T-helper 1 cell treated with Interleukin-12 subunit alpha and Interleukin-12 subunit beta and Interleukin-4 antibody, amounts not matched to agents 30 ng/mL and 1 ng/mL, for 36 hours (primary cell): Measurements from ENCODE around the gene ABHD15. TPM values are rescaled to one million over a fixed set of nuclear protein-coding genes. Genes with fewer than 3 reads are reported as not detected.

Source experiments
- intact Hi-C: fragments of 100-400 bp; cut with micrococcal nuclease; formaldehyde crosslinking; loops from one replicate; pipeline ENCODE4 v1.15.1; 2024
- total RNA-seq: library from RNA; stranded (reverse); gene quantifications from 2 replicates; pipeline ENCODE4 v1.2.3, GENCODE V29; 2022

ABHD15 gene
- total RNA-seq, 1 donor from 2014 or later, result 15.7 TPM

DNA sequence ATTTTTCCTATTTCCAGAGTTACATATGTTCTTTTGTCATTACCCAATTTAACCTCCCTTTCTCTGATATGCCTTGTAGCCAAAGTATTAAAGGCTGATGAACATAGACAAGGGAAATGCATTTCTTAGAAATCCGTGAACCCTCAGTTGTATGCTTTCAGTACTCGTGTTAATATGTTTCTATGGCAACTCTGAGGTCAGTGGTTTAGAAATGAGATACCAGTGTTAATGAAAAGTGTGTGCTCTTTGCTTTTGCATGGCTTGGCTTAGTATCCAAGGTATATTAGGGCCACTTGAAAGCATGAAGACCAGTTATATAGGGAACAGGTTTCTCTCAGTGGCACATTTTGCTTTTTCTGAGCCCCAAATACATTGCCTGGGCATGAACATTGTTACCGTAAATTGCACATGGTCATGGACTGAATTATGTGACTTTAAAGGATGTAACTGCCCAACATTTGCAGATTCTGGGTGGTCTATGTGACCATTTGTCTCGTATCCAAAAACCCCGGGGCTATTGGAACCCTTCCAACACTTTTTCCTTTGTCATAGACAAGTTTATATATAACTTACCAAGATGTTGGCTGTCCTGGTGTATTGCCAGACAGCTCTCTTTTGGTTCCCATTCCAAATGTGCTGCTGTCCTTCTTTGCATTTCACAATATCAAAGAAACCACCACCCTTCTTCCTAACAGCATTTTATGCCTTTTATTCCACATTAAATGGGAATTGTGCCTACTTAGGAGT, 17.5 kb downstream of the ABHD15 start:
- intact Hi-C loops, result no loop called here

DNA sequence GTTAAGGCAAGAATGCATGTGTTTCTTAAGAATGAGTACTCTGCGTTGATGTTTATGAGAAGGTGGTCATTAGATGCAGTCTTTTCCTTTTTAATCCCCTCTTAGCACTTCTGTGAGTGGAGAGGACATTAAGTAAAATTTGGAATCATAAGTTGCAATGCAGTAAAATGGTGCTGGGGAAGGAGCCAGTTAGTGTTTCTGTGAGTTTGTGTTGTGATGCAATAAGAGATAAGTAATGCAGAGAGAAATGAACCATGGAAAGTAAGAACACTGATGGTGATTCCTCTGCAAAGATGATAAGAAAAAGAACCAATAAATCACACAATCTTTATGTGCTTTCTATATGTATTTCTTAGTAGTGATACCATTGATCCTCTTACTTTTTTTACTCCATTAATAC, 20.0 kb downstream of the ABHD15 start:
- intact Hi-C loops, result no loop called here

DNA sequence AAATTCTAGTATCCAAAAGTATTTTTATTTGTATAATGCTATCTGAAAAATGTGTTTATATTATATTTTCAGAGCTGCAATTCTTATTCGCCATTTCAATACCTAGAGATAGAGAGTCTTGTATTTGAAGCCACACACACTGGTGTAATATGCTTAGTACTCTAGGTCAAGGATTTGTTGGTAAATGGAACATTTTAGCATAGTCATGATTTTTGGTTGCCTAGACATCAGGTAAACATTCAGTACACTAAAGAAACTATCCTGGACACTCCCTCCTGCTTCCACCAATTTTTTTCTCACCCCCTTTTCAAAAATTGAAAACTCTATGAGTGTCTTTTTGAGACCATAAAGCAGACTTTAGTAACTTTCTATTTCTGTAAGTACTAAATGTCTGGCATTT, 20.8 kb downstream of the ABHD15 start:
- intact Hi-C loops, result no loop called here

DNA sequence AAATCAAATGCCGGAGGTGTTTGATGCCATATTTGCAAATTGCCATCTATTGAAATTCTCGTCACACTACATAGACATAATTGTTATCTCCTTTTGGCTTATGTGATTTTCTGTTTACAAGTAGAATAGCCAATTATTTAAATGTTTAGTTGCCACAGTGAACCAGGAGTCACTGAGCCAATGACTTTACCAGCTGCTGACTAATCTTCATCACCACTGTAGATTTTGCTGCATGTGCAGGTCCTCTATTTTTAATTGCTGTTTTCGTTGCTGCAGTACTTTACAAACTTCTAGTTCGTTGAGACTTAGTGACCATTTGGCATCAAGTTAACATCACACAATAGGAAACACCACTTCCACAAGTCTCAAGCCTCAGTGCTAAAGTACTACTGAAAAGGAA, 22.8 kb downstream of the ABHD15 start:
- intact Hi-C loops, result loop anchor here (2.0 kb wide), 1 partner anchor 23 kb away; the partner anchor contains the start of gene ABHD15

DNA sequence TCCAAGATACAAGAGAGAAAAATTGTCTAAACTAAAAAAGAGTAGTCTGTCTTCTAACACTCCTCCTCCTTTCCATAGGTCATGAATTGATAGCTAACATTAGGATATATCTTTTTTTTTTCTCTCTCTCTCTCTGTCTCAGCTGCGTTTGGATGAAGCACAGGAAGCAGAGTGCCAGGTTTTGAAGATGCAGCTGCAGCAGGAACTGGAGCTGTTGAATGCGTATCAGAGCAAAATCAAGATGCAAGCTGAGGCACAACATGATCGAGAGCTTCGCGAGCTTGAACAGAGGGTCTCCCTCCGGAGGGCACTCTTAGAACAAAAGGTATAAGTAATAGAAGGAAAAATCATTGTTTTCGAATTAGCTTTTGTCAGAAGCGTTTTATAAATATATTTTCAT, 32.9 kb downstream of the ABHD15 start:
- intact Hi-C loops, result loop anchor here (10.0 kb wide), 1 partner anchor 59 kb away; no protein-coding TSS in a partner anchor

DNA sequence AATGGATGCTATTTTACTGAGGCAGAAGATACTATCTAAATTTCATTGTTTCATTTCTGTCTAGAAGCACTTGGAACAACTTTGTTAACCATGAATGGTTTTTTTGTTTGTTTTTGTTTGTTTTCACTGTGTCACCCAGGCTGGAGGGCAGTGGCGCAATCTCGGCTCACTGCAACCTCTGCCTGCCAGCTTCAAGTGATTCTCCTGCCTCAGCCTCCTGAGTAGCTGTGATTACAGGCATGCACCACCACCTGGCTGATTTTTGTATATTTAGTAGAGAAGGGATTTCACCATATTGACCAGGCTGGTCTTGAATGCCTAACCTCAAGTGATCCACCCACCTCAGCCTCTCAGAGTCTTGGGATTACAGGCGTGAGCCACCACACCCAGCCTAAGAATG, 40.5 kb downstream of the ABHD15 start:
- intact Hi-C loops, result no loop called here

DNA sequence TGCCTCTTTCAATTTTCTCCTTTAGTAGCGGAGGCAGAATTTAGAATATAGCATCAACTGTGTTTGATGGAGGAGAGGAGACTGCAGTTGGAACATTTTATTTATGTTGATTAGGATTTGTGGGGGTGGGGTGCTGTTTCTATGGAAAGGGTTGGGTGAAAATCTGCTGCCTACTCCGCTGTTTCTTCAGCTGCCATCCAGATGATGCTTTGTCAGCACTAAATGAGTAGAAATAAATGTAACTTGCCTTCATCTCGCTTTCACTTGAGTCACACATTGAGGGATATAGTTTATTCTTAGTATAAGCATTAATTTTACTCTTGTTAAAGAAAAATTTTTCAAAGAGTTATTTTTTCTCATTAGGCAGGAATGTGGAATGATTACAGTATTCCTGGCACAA, 42.1 kb downstream of the ABHD15 start:
- intact Hi-C loops, result no loop called here

DNA sequence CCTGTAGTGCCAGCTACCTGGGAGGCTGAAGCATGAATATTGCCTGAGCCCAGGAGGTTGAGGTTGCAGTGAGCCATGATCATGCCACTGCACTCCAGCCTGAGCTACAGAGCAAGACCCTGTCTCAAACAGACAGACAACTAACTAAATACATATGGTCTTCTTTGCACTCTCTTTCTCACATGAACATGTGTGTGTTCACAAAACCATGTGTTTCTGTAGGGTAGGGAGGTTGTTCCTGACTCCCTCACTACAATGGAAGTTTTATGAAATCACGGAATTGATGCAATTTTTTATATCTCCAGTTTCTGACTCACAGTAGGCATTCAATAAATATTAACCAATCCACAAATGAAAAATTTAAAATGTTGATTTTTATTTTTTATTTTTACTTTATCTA, 48.5 kb downstream of the ABHD15 start:
- intact Hi-C loops, result no loop called here

DNA sequence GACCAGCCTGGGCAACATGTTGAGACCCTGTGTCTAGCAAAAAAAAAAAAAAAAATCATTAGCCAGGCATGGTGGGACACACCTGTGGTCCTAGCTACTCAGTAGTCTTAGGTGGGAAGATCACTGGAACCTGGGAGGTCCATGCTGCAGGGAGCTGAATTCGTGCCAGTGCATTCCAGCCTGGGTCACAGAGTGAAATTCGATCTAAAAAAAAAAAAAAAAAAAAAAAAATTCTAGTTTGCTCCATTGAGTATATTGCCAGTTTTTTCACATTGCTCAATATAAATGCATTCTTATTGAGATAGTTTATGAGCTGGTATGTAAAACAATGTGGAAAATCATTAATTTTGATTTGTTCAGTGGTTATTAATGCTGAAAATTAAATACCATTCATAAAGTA, 52.0 kb downstream of the ABHD15 start:
- intact Hi-C loops, result no loop called here

DNA sequence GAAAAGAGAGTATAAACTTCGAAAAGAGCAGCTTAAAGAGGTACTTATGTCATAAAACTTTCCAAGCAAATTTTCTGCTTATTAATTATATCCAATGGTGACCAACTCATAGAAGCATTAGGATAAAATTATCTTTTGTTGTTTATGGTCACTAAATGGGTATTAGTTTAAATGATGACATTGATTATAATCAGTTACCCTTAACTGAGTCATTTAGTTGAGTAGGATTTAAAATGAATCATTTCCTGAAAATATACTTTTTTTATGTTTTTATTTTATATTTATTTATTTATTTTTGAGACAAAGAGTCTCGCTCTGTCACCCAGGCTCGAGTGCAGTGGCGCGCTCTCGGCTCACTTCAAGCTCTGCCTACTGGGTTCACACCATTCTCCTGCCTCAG, 55.9 kb downstream of the ABHD15 start:
- intact Hi-C loops, result no loop called here

Other genes with a start within 250 kb of the ABHD15 start
- gene TAOK1, start 176.7 kb downstream of the ABHD15 start, total RNA-seq, result 60.2 and 63.6 TPM in 2 replicates
- gene TP53I13, start 1.7 kb upstream of the ABHD15 start, total RNA-seq, result 69.2 and 69.8 TPM in 2 replicates
- gene GIT1, start 22.6 kb upstream of the ABHD15 start, total RNA-seq, result 59.2 and 61.3 TPM in 2 replicates
- gene ANKRD13B, start 26.1 kb upstream of the ABHD15 start, total RNA-seq, result 12.0 and 14.7 TPM in 2 replicates
- 1.9 and 2.8 TPM in 2 replicates for gene CORO6, start 55.9 kb upstream of the ABHD15 start, total RNA-seq